Epithelial cell of prostate (primary cell): Measurements from ENCODE around the gene ANP32A.
"Not testable (repeated sequence)": the region's sequence is repeated elsewhere in the genome, so short reads cannot be mapped to it uniquely, and the experiment has no call there.

Experiments
- DNase-seq: peaks from one replicate; pipeline ENCODE4 v3.0.0-alpha.2; 2011; ENCODE audit warnings: low read depth, low spot score
- H3K27ac ChIP-seq: fragments of 450-650 bp; 2 replicates; pipeline ENCODE4 v1.5.1; 2017; ENCODE audit warnings: mild to moderate bottlenecking

ANP32A gene

GRCh38 chr15:68765602-68766368 lies 54.9 kb downstream of the ANP32A start:
- no peak for DNase-seq
- no peak overlapping the region for H3K27ac ChIP-seq

- no peak overlapping the region for H3K27ac ChIP-seq
- DNase-seq, result no peak
Observed at GRCh38 chr15:68764090-68764489, 56.6 kb downstream of the ANP32A start.

GRCh38 chr15:68763063-68763462 lies 57.6 kb downstream of the ANP32A start:
- no peak for DNase-seq

GRCh38 chr15:68759982-68760579 lies 60.6 kb downstream of the ANP32A start:
- H3K27ac ChIP-seq, DNase-seq: not testable (repeated sequence)

More at GRCh38 chr15:68763063-68763462, 57.6 kb downstream of the ANP32A start:
- no peak overlapping the region for H3K27ac ChIP-seq

GRCh38 chr15:68755731-68756130 lies 65.0 kb downstream of the ANP32A start:
- no peak overlapping the region for H3K27ac ChIP-seq
- DNase-seq, result no peak

GRCh38 chr15:68751622-68752021 lies 69.1 kb downstream of the ANP32A start:
- no peak overlapping the region for H3K27ac ChIP-seq
- no peak for DNase-seq

- DNase-seq, result no peak
- H3K27ac ChIP-seq, result no peak overlapping the region
Observed at GRCh38 chr15:68749793-68750192, 70.9 kb downstream of the ANP32A start.

GRCh38 chr15:68749365-68749764 lies 71.3 kb downstream of the ANP32A start:
- H3K27ac ChIP-seq, result no peak overlapping the region
- DNase-seq, result no peak

GRCh38 chr15:68743256-68743655 lies 77.4 kb downstream of the ANP32A start:
- no peak overlapping the region for H3K27ac ChIP-seq
- no peak for DNase-seq

- H3K27ac ChIP-seq, result no peak overlapping the region
- no peak for DNase-seq
Observed at GRCh38 chr15:68739390-68740080, 81.2 kb downstream of the ANP32A start.

- no peak for DNase-seq
- H3K27ac ChIP-seq, result no peak overlapping the region
Observed at GRCh38 chr15:68735610-68736009, 85.1 kb downstream of the ANP32A start.

GRCh38 chr15:68734881-68735280 lies 85.8 kb downstream of the ANP32A start:
- H3K27ac ChIP-seq, result no peak overlapping the region
- DNase-seq, result no peak

- H3K27ac ChIP-seq, result no peak overlapping the region
- DNase-seq, result no peak
Observed at GRCh38 chr15:68734352-68734751, 86.3 kb downstream of the ANP32A start.

- no peak for DNase-seq
Observed at GRCh38 chr15:68733666-68734065, 87.0 kb downstream of the ANP32A start.

GRCh38 chr15:68732451-68732850 lies 88.2 kb downstream of the ANP32A start:
- no peak for DNase-seq
- no peak overlapping the region for H3K27ac ChIP-seq

More at GRCh38 chr15:68733666-68734065, 87.0 kb downstream of the ANP32A start:
- no peak overlapping the region for H3K27ac ChIP-seq

- no peak overlapping the region for H3K27ac ChIP-seq
- DNase-seq, result no peak
Observed at GRCh38 chr15:68730976-68731897, 89.5 kb downstream of the ANP32A start.

- no peak overlapping the region for H3K27ac ChIP-seq
- no peak for DNase-seq
Observed at GRCh38 chr15:68730471-68730919, 90.2 kb downstream of the ANP32A start.

- no peak for DNase-seq
- H3K27ac ChIP-seq, result no peak overlapping the region
Observed at GRCh38 chr15:68729789-68730411, 90.8 kb downstream of the ANP32A start.
